KOPT-K1 (cell line): ENCODE results near the gene NOTUM.
"Not testable (repeated sequence)": the region's sequence is repeated elsewhere in the genome, so short reads cannot be mapped to it uniquely, and the experiment has no call there.

ENCODE experiments used
- H3K27ac ChIP-seq: fragments of 200-600 bp; sonication (generic); 2 replicates; pipeline ENCODE4 v1.5.1; 2016; ENCODE audit warnings: antibody characterized with exemption, mild to moderate bottlenecking, low read depth, low read length; ENCODE audit not compliant: poor library complexity, severe bottlenecking
- H3K36me3 ChIP-seq: fragments of 200-600 bp; sonication (generic); 2 replicates; pipeline ENCODE4 v1.5.1; 2017; ENCODE audit warnings: antibody characterized with exemption, mild to moderate bottlenecking, low read length, moderate library complexity; ENCODE audit not compliant: insufficient read depth
- H3K9me3 ChIP-seq: fragments of 200-600 bp; sonication (generic); 2 replicates; pipeline ENCODE4 v1.5.1; 2017; ENCODE audit warnings: antibody characterized with exemption, low read length, mild to moderate bottlenecking; ENCODE audit not compliant: insufficient read depth, poor library complexity, severe bottlenecking

Gene NOTUM

GRCh38 chr17:81921996-81922565 lies 38.9 kb downstream of the NOTUM start:
- Histone ChIP-seq H3K36me3 (peaks cover 29% of the 10 kb centered on the region), H3K27ac (no peak overlapping the region), H3K9me3 (no peaks in the 10 kb centered on the region)

GRCh38 chr17:81921537-81921862 lies 39.5 kb downstream of the NOTUM start:
- Histone ChIP-seq H3K27ac (no peak overlapping the region), H3K36me3 (peaks cover 29% of the 10 kb centered on the region), H3K9me3 (no peaks in the 10 kb centered on the region)

- Histone ChIP-seq H3K27ac (no peak overlapping the region), H3K9me3 (no peaks in the 10 kb centered on the region), H3K36me3 (peaks cover 33% of the 10 kb centered on the region)
Measured at GRCh38 chr17:81920612-81921536, 40.1 kb downstream of the NOTUM start.

- Histone ChIP-seq H3K9me3 (no peaks in the 10 kb centered on the region), H3K36me3 (peaks cover 52% of the 10 kb centered on the region), H3K27ac (no peak overlapping the region)
Measured at GRCh38 chr17:81918832-81919545, 42.0 kb downstream of the NOTUM start.

- Histone ChIP-seq H3K36me3 (peaks cover 59% of the 10 kb centered on the region), H3K27ac (peak overlapping the region; percentile 67)
- not testable (repeated sequence) for H3K9me3 ChIP-seq
Measured at GRCh38 chr17:81918333-81918669, 42.7 kb downstream of the NOTUM start.

GRCh38 chr17:81917565-81918332 lies 43.2 kb downstream of the NOTUM start, which contains the start of gene SIRT7:
TSS of gene SIRT7 (minus strand) at chr17:81918176. CDS start at chr17:81918131, 45 bp downstream.
- peaks cover 62% of the 10 kb centered on the region for H3K36me3 ChIP-seq
- no peaks in the 10 kb centered on the region for H3K9me3 ChIP-seq
- peak within 1 kb of the TSS; percentile 67 for H3K27ac ChIP-seq

- Histone ChIP-seq H3K27ac (no peak overlapping the region), H3K9me3 (no peaks in the 10 kb centered on the region), H3K36me3 (peaks cover 64% of the 10 kb centered on the region)
Measured at GRCh38 chr17:81916234-81917001, 44.6 kb downstream of the NOTUM start.

GRCh38 chr17:81915331-81915730 lies 45.7 kb downstream of the NOTUM start:
- H3K36me3 ChIP-seq = peaks cover 58% of the 10 kb centered on the region
- H3K27ac ChIP-seq = no peak overlapping the region
- no peaks in the 10 kb centered on the region for H3K9me3 ChIP-seq

GRCh38 chr17:81914103-81914850 lies 46.7 kb downstream of the NOTUM start:
- Histone ChIP-seq H3K9me3 (no peaks in the 10 kb centered on the region), H3K27ac (no peak overlapping the region), H3K36me3 (peaks cover 53% of the 10 kb centered on the region)

- H3K9me3 ChIP-seq = no peaks in the 10 kb centered on the region
- H3K36me3 ChIP-seq = peaks cover 57% of the 10 kb centered on the region
- no peak overlapping the region for H3K27ac ChIP-seq
Measured at GRCh38 chr17:81913394-81914102, 47.4 kb downstream of the NOTUM start.

- peaks cover 66% of the 10 kb centered on the region for H3K36me3 ChIP-seq
- H3K9me3 ChIP-seq = no peaks in the 10 kb centered on the region
- no peak overlapping the region for H3K27ac ChIP-seq
Measured at GRCh38 chr17:81912441-81913309, 48.3 kb downstream of the NOTUM start.

- Histone ChIP-seq H3K27ac (no peak overlapping the region), H3K9me3 (no peaks in the 10 kb centered on the region), H3K36me3 (peaks cover 73% of the 10 kb centered on the region)
Measured at GRCh38 chr17:81911969-81912368, 49.0 kb downstream of the NOTUM start.
